Subcutaneous adipose tissue (tissue), 4 donors: Measurements from ENCODE around the gene DTX1. TPM values are rescaled to one million over a fixed set of nuclear protein-coding genes. Genes with fewer than 3 reads are reported as not detected.

Source experiments
- total RNA-seq, 4 donors: library from RNA; depleted of rRNA; stranded (reverse); fragments of >200 nt; gene quantifications; one replicate each; pipeline ENCODE4 v1.1.0, GENCODE V29; 2016
- TF ChIP-seq, protein P1 (sequence below): fragments of 450-650 bp; IDR thresholded peaks from one replicate; pipeline ENCODE4 v1.5.1; 2016; ENCODE audit warnings: low read depth, mild to moderate bottlenecking, control low read depth, antibody characterized with exemption, moderate library complexity

The DTX1 gene
- total RNA-seq, 4 donors from 2014 or later = 20.2 to 137 (median 46.2) TPM

DNA sequence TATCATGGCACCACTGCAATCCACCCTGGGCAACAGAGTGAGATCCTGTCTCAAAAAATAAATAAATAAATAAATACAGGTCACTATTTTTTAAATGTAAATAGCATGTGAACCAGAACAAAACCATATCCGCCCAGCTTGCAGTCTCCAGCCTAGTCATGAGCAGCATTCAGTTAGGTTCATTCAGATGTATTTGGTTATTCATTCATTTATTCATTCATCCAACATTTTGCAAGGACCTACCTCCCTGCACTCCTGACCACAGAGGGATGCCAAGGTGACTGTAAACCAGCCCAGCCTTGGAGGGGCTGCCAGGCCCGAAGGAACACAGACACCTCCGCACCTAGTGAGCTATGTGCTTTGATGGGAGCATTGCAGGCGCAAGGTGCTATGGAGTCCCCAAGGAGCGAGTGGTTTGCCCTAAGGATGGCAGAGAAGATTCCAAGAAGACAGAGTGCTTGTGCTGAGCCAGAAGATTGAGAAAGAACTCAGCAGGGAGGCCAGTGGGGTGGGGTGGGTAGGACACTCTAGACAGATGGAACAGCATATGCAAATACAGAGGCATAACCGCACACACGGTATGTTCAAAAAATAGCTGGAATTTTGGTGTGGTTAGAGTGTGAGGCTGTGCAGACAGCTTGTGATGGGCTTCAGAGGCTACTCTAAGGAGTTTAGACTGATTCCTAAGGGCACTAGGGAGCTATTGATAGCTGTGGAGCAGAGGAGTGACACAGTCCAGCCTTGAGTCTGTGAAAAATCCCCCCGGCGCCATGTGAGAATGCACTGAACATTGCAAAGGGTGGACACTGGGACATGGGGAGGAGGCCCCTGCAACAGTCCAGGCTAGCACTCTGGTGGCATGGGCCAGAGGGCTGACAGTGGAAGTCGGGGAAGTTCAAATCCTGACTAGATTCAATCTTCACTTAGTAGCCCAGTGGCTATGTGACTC lies 11.7 kb downstream of the DTX1 start:
- TF ChIP-seq, protein P1, sequence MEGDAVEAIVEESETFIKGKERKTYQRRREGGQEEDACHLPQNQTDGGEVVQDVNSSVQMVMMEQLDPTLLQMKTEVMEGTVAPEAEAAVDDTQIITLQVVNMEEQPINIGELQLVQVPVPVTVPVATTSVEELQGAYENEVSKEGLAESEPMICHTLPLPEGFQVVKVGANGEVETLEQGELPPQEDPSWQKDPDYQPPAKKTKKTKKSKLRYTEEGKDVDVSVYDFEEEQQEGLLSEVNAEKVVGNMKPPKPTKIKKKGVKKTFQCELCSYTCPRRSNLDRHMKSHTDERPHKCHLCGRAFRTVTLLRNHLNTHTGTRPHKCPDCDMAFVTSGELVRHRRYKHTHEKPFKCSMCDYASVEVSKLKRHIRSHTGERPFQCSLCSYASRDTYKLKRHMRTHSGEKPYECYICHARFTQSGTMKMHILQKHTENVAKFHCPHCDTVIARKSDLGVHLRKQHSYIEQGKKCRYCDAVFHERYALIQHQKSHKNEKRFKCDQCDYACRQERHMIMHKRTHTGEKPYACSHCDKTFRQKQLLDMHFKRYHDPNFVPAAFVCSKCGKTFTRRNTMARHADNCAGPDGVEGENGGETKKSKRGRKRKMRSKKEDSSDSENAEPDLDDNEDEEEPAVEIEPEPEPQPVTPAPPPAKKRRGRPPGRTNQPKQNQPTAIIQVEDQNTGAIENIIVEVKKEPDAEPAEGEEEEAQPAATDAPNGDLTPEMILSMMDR = no peak

DNA sequence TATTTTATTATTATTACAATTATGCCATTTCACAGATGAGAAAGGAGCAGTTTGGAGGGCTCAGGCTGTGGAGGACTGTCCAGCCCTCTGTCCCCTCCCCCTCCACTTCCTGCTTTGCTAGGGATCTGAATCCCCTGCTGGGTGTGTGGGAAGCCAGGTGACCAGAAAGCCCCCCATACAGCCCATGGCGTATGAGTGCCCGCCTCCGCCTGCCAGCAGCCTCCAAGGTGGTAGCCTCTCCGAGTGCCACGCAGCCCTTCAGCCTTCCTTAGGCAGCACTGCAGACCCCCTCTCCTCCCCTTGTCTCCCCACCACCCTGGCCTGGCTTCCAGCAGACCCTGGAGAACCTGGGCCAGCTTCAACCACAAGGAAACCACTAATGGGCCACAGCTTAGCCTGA lies 12.6 kb downstream of the DTX1 start:
- TF ChIP-seq, protein P1 = no peak

DNA sequence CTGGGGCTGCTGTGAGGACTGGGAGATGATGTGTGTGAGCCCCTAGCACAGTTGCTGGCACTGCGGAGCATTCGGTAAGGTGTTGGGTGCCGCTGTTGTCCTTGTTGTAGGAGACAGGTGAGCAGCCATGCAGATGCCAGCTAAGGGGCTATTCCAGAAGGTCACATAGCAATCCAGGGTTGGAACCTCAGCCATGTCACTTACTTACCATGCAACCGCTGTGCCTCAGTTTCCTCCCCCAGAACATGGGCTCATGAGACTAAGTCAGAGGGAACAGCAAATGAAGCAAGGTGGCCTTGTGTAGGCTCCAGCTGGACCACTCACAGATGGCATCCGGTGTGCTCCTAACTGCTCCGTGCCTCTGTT lies 13.2 kb downstream of the DTX1 start:
- TF ChIP-seq, protein P1 = no peak

DNA sequence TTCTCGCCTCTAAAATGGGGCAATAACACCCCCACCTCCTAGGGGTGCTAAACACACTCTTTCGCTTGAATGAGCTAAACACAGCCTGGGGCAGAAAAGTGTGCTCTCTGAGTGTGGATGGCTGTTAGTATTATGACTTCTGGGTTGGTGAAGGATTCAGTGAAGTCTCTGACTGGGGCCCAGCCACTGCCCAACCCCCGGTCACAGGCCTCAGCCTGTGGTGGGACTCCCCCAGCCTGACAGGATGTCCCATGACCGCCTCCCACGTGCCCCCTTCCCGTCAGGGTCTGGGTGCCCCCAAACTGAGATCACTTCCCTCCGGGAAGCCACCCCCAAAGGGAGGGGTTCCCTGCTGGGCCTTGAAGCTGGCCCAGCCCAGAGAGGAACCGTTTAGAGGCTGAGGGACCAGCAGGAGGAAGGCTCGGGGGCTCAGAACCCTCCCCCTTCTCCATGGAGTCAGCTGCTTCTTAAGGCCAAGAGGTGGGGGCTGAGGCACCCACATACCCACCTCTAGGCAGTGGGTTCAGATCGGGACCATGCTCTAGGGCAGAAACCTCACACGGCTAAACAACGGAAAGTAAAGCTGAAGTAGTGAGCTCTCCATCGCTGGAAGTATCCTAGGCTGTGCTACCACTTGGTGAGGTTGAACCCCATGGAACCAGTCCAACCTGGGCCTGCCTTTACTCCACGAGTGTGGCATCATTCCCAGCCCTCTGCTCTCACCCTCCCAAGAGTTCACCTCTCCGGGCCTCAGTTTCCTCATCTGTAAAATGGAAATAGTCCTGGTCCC lies 13.8 kb downstream of the DTX1 start:
- TF ChIP-seq, protein P1 = no peak

DNA sequence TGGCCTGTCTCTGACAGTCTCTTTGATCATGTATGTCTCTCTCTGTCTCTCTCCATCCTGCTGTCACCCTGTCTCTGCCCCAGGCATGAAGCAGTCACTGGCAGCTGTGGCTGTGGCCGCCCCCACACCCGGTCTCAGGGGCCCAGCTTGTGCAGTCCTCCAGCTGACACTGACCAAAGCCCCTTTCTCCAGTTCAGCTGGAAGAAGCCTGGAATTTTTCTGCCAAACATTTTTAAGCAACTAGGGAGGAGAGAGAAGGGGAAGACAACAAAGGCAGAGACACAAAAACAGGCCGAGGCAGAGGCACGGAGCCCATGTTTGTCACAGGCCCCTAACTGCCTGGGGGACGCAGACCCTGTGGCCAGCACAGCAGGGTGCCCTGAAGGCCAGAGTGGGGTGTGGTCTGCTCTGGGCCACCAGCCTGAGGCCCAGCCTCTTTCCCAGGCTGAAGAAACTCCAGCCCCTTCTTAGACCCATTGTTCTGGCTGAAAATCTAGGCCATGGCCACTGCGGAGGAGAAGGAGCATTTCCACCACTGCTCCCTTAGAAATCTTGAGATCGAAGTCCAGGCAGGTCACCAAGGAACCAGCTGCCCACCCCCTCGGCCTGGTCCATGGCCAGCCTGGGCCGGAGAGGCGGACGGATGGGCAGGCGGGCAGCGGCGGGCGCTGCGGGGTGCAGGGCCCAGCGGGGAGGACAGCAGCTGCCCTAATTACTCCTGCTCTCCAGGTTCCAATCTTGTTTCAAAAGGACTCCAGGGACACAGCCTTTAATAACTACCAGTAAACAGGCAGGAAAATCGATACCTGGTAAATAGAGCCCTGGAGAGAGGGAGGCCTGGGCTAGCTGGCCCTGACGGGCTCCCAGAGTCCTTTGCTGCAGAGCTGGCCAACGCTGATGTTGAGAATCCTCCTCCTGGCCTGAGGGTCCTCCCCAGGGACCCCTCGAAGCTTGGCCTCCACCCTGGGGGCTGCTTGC lies 14.9 kb downstream of the DTX1 start:
- TF ChIP-seq, protein P1 = no peak

DNA sequence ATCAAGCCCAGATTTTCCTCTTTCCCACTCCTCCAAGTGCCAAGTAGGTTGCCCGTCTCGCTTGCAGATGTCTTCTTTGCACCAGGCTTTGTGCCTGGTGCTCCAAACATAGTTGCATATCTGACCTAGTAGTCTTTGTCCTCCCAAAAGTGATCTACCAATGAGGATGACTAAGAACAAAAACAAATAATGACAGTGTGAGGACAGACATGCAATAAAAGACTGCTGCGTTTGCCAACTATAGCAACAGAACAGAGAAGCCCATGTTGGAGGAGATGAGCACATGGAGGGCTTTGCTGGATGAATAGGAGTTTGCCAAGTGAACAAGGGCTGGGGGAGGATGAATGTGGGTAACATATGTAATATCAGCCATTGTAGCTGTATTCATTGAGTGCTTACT lies 15.6 kb downstream of the DTX1 start:
- TF ChIP-seq, protein P1 = no peak
